Ovary (tissue), 9 donors: ENCODE data around the gene ANK2. TPM values are rescaled to one million over a fixed set of nuclear protein-coding genes. Genes with fewer than 3 reads are reported as not detected.

Source experiments
- DNase-seq, 5 donors: peaks; one replicate each; pipeline ENCODE4 v3.0.0-alpha.2; 2019 to 2020
- H3K27ac ChIP-seq, 2 donors: fragments of 200-600 bp; one replicate each; pipeline versions ENCODE4 v1.5.1 to v1.8.0; 2019 to 2022
- H3K27me3 ChIP-seq: fragments of 200-600 bp; one replicate; pipeline ENCODE4 v1.8.0; 2022
- H3K36me3 ChIP-seq: fragments of 200-600 bp; sonication (generic); one replicate; pipeline ENCODE4 v1.5.1; 2019
- H3K4me1 ChIP-seq: one replicate; pipeline ENCODE4 v1.8.1; 2013; ENCODE audit warnings: mild to moderate bottlenecking, moderate library complexity; ENCODE audit not compliant: insufficient read depth
- H3K4me3 ChIP-seq: fragments of 200-600 bp; sonication (generic); one replicate; pipeline ENCODE4 v1.5.1; 2017
- H3K9me3 ChIP-seq, 2 donors: fragments of 200-600 bp in 1 of 2; sonication (generic) in 1 of 2; one replicate each; pipeline versions ENCODE4 v1.5.1 to v1.8.1; 2013 to 2019; ENCODE audit warnings: mild to moderate bottlenecking in 1 of 2, moderate library complexity in 1 of 2
- EP300 ChIP-seq: sonication (generic); formaldehyde crosslinking; IDR thresholded peaks from one replicate; pipeline ENCODE4 v1.6.1; 2017; ENCODE audit warnings: antibody characterized with exemption
- POLR2A ChIP-seq: fragments of 450-650 bp; IDR thresholded peaks from one replicate; pipeline ENCODE4 v1.6.1; 2017; ENCODE audit warnings: antibody characterized with exemption, mild to moderate bottlenecking, moderate library complexity
- whole genome bisulfite sequencing, 3 donors: extraction: QIAGEN DNeasy Blood & Tissue Kit in 1 of 3; methylation state at CpG; one replicate each; pipeline versions ENCODE4 v1.1.5 to v1.1.7; 2013 to 2017; 5-methylcytosine and 5-hydroxymethylcytosine counted together
- intact Hi-C, 4 donors: fragments of 100-400 bp; cut with DNase I; formaldehyde crosslinking; loops; one replicate each; pipeline versions ENCODE4 v1.11.0 to v1.15.1; 2022 to 2023
- polyA plus RNA-seq, 2 donors: library from polyadenylated mRNA; stranded (reverse); fragments of 200-250 nt in 1 of 2; fragments of 350-450 nt in 1 of 2; fragmentation: Illumina TruSeq in 1 of 2; extraction: RNeasy Lipid Tissue Mini Kit (QIAGEN cat#74804) in 1 of 2; gene quantifications; one replicate each; pipeline ENCODE4 v1.2.3, GENCODE V29; 2013 to 2014
- total RNA-seq, 7 donors: library from RNA; depleted of rRNA in 2 of 7; stranded (reverse); fragments of >200 nt in 2 of 7; fragmentation: NEBNext Ultra II Directional in 3 of 7; extraction: Animal tissue kit (Norgen Biotek cat#: 25700) in 3 of 7; gene quantifications; one replicate each; pipeline versions ENCODE4 v1.1.0 to v1.2.4, GENCODE V29; 2016 to 2023
- TF ChIP-seq, protein P1 (sequence below), 3 donors: fragments of 450-650 bp in 2 of 3; fragments of 200-600 bp in 1 of 3; IDR thresholded peaks; one replicate each; pipeline versions ENCODE4 v1.5.1 to v1.8.0; 2016 to 2022; ENCODE audit warnings: antibody characterized with exemption in 3 of 3, mild to moderate bottlenecking in 1 of 3
- donor health status: DM: no; HTN: no; CAD: no; lungs with moderate emphysema.
- donor health status: DM: no; HTN: no; CAD: no.
- donor health status: Bipolar disorder and iron deficiency.
- donor health status: DM: yes; HTN: yes; CAD: no.
- donor health status: DM: no; HTN: no; CAD: no.
- donor health status: DM: yes; HTN: yes; CAD: no.

Gene ANK2
- total and polyA plus RNA-seq, 9 donors: 26.4 to 120 (median 66.9) TPM

GRCh38 chr4:113189546-113189945, 140.1 kb downstream of the ANK2 start:
- H3K27ac ChIP-seq: no peak overlapping the region
- H3K4me3 ChIP-seq: no peak overlapping the region
- no peaks in the 10 kb centered on the region for H3K36me3 ChIP-seq
- H3K27me3 ChIP-seq: no peaks in the 10 kb centered on the region
- no peak for DNase-seq
- no peaks in the 10 kb centered on the region for H3K9me3 ChIP-seq
- WGBS, 3 donors: 79 to 84% (median 83%) methylated on average over 4 of the region's 4 CpGs
- TF ChIP-seq EP300: no peak
- no peak for TF ChIP-seq POLR2A
- TF ChIP-seq, protein P1, sequence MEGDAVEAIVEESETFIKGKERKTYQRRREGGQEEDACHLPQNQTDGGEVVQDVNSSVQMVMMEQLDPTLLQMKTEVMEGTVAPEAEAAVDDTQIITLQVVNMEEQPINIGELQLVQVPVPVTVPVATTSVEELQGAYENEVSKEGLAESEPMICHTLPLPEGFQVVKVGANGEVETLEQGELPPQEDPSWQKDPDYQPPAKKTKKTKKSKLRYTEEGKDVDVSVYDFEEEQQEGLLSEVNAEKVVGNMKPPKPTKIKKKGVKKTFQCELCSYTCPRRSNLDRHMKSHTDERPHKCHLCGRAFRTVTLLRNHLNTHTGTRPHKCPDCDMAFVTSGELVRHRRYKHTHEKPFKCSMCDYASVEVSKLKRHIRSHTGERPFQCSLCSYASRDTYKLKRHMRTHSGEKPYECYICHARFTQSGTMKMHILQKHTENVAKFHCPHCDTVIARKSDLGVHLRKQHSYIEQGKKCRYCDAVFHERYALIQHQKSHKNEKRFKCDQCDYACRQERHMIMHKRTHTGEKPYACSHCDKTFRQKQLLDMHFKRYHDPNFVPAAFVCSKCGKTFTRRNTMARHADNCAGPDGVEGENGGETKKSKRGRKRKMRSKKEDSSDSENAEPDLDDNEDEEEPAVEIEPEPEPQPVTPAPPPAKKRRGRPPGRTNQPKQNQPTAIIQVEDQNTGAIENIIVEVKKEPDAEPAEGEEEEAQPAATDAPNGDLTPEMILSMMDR (IDR thresholded peaks at IDR 0.05): no peak
- intact Hi-C loops: no loop called here
- no peaks in the 10 kb centered on the region for H3K4me1 ChIP-seq

- no peak overlapping the region for H3K4me3 ChIP-seq
- intact Hi-C loops: no loop called here
- no peaks in the 10 kb centered on the region for H3K9me3 ChIP-seq
- H3K27ac ChIP-seq: no peak overlapping the region
- TF ChIP-seq, protein P1 (IDR thresholded peaks at IDR 0.05): no peak
- TF ChIP-seq POLR2A: no peak
- TF ChIP-seq EP300: no peak
- H3K36me3 ChIP-seq: no peaks in the 10 kb centered on the region
- 90 to 95% (median 90%) methylated on average over 4 of the region's 4 CpGs for WGBS, 3 donors
- no peaks in the 10 kb centered on the region for H3K27me3 ChIP-seq
- no peak for DNase-seq
- H3K4me1 ChIP-seq: no peaks in the 10 kb centered on the region
These were observed 159.7 kb downstream of the ANK2 start for GRCh38 chr4:113209153-113209552.

DNA sequence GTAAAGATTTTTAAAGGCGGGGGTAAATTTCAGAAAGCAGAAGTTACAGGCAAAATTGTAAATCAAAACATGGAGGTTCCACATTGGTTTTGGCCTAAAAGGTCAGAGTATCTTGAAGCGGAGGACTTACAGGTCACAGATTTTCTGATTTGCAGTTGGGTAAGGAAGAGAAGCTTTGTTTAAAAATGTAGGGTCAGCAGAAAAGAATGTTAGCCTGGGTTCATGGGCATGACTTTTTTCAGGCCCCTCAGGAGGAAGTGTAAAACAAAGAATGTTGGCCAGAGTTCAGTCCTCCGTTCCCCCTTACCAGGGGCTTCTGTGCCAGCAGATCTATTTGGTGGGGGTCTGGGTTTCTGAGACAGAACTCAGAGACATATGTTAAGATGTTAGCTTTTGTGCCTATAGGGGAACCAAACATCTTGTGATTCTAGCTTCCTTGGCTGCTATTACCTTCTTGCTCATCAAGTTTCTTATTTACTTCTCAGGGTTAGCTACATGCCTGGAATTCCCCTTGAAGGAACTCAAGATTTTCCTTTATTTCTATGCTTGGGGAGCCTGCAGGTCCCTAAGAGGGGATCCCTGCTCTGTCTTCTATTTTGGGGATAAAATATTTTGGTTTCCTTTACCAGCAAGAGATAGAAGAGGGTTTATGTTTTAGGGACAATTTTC, 160.3 kb downstream of the ANK2 start:
- no peaks in the 10 kb centered on the region for H3K36me3 ChIP-seq
- H3K9me3 ChIP-seq: no peaks in the 10 kb centered on the region
- 73 to 84% (median 76%) methylated on average over 3 of the region's 3 CpGs for WGBS, 3 donors
- no peak overlapping the region for H3K4me3 ChIP-seq
- intact Hi-C loops: no loop called here
- TF ChIP-seq POLR2A (no peak), EP300 (no peak)
- TF ChIP-seq, protein P1 (IDR thresholded peaks at IDR 0.05): no peak
- no peaks in the 10 kb centered on the region for H3K4me1 ChIP-seq
- H3K27me3 ChIP-seq: no peaks in the 10 kb centered on the region
- no peak overlapping the region for H3K27ac ChIP-seq
- no peak for DNase-seq

DNA sequence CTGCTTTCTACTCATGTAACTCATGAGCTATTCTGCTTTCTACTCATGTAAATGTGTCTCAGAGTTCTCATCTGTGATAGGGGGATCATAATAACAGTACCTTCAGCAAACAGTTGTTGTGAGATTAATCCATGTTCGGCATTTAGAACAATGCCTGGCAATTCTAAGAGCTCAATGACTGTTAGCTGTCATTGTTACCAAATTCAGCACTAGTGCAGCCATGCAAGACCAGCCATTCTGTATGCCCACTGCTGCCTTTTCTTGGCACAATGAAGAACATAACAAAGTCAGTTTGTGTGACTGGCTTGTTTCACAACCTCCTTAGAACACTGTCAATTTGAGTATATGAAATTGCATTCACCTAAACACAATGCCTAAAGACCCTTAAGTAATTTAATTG, 163.2 kb downstream of the ANK2 start:
- Histone ChIP-seq H3K4me1 (no peaks in the 10 kb centered on the region), H3K27ac (no peak overlapping the region), H3K27me3 (no peaks in the 10 kb centered on the region), H3K4me3 (no peak overlapping the region), H3K36me3 (no peaks in the 10 kb centered on the region), H3K9me3 (no peaks in the 10 kb centered on the region)
- no peak for DNase-seq
- WGBS, 3 donors: 93 to 96% (median 95%) methylated on average over 1 of the region's 1 CpG
- TF ChIP-seq EP300: no peak
- TF ChIP-seq, protein P1 (IDR thresholded peaks at IDR 0.05): no peak
- TF ChIP-seq POLR2A: no peak
- intact Hi-C loops: no loop called here
